ENCODE measurements around the gene PKN1. TPM values are rescaled to one million over a fixed set of nuclear protein-coding genes. Genes with fewer than 3 reads are reported as not detected.

Gene PKN1
- total RNA-seq: 100 to 1,000 TPM in 1 of 2 donors, 10 to 100 TPM in 1; 54.3 to 255 TPM

- intact Hi-C loops (cut with DNase I): no loop called here
- no peak for DNase-seq (ENCODE audit: low spot score)
- Histone ChIP-seq H3K4me3 (peak within 1 kb of the TSS; percentile 68 to 77), H3K27me3 (replicated peaks; ENCODE audit: insufficient read depth) (no peaks in the 10 kb centered on the region), H3K4me1 (replicated peaks) (peaks cover 5% of the 10 kb centered on the region), H3K9me3 (no peaks in the 10 kb centered on the region), H3K36me3 (no peaks in the 10 kb centered on the region), H3K27ac (peak within 1 kb of the TSS; percentile 74 to 75)
- TF ChIP-seq POLR2A (IDR thresholded peaks at IDR 0.05): no peak
- TF ChIP-seq, protein P1, sequence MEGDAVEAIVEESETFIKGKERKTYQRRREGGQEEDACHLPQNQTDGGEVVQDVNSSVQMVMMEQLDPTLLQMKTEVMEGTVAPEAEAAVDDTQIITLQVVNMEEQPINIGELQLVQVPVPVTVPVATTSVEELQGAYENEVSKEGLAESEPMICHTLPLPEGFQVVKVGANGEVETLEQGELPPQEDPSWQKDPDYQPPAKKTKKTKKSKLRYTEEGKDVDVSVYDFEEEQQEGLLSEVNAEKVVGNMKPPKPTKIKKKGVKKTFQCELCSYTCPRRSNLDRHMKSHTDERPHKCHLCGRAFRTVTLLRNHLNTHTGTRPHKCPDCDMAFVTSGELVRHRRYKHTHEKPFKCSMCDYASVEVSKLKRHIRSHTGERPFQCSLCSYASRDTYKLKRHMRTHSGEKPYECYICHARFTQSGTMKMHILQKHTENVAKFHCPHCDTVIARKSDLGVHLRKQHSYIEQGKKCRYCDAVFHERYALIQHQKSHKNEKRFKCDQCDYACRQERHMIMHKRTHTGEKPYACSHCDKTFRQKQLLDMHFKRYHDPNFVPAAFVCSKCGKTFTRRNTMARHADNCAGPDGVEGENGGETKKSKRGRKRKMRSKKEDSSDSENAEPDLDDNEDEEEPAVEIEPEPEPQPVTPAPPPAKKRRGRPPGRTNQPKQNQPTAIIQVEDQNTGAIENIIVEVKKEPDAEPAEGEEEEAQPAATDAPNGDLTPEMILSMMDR (IDR thresholded peaks at IDR 0.05): no peak
- TF ChIP-seq POLR2AphosphoS5 (IDR thresholded peaks at IDR 0.05): no peak
- WGBS: 4% methylated on average over 37 of the region's 85 CpGs
These were observed at the start of gene PKN1 for GRCh38 chr19:14432791-14433553. TSS of gene PKN1 (plus strand) at chr19:14433306. CDS start at chr19:14433522, 216 bp downstream.

- no peaks in the 10 kb centered on the region for H3K9me3 ChIP-seq
- no peaks in the 10 kb centered on the region for H3K27me3 ChIP-seq (replicated peaks; ENCODE audit: insufficient read depth)
- no peak overlapping the region for H3K4me3 ChIP-seq
- H3K4me1 ChIP-seq (replicated peaks): peaks cover 6% of the 10 kb centered on the region
- intact Hi-C loops (cut with DNase I): no loop called here
- H3K36me3 ChIP-seq: no peaks in the 10 kb centered on the region
- peak overlapping the region; percentile 57 to 58 for H3K27ac ChIP-seq
- TF ChIP-seq POLR2A (IDR thresholded peaks at IDR 0.05): no peak
- TF ChIP-seq POLR2AphosphoS5 (IDR thresholded peaks at IDR 0.05): no peak
- TF ChIP-seq, protein P1 (IDR thresholded peaks at IDR 0.05): no peak
- no peak for DNase-seq (ENCODE audit: low spot score)
- 37% methylated on average over 10 of the region's 10 CpGs for WGBS
These were observed 49.2 kb upstream of the PKN1 start for GRCh38 chr19:14383661-14384555.

- Histone ChIP-seq H3K4me1 (replicated peaks) (peaks cover 6% of the 10 kb centered on the region), H3K4me3 (no peak overlapping the region), H3K9me3 (no peaks in the 10 kb centered on the region), H3K36me3 (no peaks in the 10 kb centered on the region), H3K27ac (no peak overlapping the region), H3K27me3 (replicated peaks; ENCODE audit: insufficient read depth) (no peaks in the 10 kb centered on the region)
- no peak for TF ChIP-seq POLR2A (IDR thresholded peaks at IDR 0.05)
- TF ChIP-seq, protein P1 (IDR thresholded peaks at IDR 0.05): no peak
- 77% methylated on average over 11 of the region's 11 CpGs for WGBS
- no peak for DNase-seq (ENCODE audit: low spot score)
- intact Hi-C loops (cut with DNase I): no loop called here
These were observed 47.6 kb upstream of the PKN1 start for GRCh38 chr19:14385492-14385891.

- no peak overlapping the region for H3K4me3 ChIP-seq
- intact Hi-C loops (cut with DNase I): loop anchor here (10.0 kb wide), 1 partner anchor 374 kb away; no protein-coding TSS in a partner anchor
- no peaks in the 10 kb centered on the region for H3K4me1 ChIP-seq (replicated peaks)
- H3K36me3 ChIP-seq: no peaks in the 10 kb centered on the region
- TF ChIP-seq, protein P1 (IDR thresholded peaks at IDR 0.05): no peak
- no peak for TF ChIP-seq POLR2A (IDR thresholded peaks at IDR 0.05)
- no peak for TF ChIP-seq POLR2AphosphoS5 (IDR thresholded peaks at IDR 0.05)
- H3K27me3 ChIP-seq (replicated peaks; ENCODE audit: insufficient read depth): no peaks in the 10 kb centered on the region
- no peak overlapping the region for H3K27ac ChIP-seq
- WGBS: 95% methylated on average over 5 of the region's 5 CpGs
- no peak for DNase-seq (ENCODE audit: low spot score)
- H3K9me3 ChIP-seq: no peaks in the 10 kb centered on the region
These were observed 42.6 kb upstream of the PKN1 start for GRCh38 chr19:14390548-14390947.
